GM18873 (cell line): ENCODE measurements around the gene STOX2.

Experiments used
- ATAC-seq: cut with Tn5 transposase; IDR thresholded peaks from one replicate; pipeline ENCODE4 v1.9.1; 2021; ENCODE audit warnings: mild to moderate bottlenecking, moderate library complexity, moderate number of reproducible peaks; ENCODE audit not compliant: unreplicated experiment, low FRiP score

STOX2 gene

DNA sequence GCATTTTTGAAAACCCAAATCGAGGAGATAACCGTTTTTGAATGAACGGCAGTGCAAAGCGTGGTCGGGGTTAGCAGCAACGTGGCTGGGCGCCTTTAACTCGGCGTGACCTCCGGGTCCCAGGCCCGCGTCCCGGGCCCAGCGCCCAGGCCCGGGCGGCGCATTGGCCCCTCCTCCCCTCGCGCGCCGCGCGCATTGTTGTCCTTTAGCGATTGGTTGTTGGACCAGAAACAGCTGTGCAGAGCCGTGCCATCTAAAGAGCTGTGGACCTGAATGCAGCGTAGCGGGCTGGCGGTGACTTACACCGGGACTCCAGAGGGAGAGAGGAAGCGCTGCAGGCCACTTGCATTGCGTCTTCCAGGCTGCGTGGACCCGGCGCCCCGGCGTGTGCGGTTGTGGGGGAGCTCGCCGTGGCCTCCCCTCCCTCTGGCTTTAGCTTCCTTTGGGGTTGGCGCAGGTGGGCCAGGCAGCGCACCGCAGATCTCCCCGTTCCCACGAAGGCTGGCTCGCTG is at the start of gene STOX2:
Gene STOX2 (plus strand): TSS at position 227 of the 512 bp plus-strand sequence. CDS start 1,484 bp downstream, outside the sequence.
- ATAC-seq, result no peak

DNA sequence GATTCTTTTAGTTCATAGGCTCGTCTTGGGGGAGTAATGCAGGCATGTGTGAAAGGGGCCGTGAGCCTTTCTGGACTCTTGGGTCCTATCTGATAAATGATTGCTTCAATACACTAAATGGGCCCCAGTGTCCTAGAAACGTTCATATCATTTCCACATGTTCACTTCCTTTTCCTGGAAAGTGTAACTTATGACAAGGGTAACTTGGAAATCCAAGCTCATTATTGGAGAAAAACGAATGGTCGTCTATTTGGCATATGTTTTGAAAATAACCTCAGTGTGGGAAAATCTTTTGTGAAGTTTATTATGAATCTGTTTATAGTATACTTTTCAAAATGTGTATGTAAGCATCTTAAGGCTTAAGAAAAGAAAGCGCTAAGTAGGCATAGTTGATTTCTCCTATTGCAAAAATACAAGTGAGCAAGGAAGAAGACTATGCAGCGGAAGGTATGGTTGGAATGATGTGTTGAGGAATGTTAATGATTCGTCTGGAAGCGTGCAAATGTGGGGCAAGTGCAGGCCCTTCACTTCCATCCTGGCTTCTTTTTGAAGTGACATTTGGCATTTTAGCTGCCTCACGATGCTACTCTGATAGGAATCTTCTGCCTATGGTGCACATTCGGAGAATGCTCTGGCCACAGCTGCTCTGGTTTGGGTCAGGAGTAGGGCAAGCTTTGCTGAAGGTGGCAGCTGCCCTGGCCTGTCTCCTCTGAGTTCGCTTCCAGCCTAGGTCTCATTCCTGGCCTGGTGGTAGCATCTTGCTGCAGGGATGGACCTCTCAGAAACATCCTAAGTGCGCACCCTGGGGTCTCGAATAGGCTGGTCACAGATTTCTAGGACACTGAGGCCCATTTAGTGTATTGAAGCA is 49.5 kb upstream of the STOX2 start:
- no peak for ATAC-seq

GRCh38 chr4:183857040-183857439 is 48.1 kb upstream of the STOX2 start:
- no peak for ATAC-seq

DNA sequence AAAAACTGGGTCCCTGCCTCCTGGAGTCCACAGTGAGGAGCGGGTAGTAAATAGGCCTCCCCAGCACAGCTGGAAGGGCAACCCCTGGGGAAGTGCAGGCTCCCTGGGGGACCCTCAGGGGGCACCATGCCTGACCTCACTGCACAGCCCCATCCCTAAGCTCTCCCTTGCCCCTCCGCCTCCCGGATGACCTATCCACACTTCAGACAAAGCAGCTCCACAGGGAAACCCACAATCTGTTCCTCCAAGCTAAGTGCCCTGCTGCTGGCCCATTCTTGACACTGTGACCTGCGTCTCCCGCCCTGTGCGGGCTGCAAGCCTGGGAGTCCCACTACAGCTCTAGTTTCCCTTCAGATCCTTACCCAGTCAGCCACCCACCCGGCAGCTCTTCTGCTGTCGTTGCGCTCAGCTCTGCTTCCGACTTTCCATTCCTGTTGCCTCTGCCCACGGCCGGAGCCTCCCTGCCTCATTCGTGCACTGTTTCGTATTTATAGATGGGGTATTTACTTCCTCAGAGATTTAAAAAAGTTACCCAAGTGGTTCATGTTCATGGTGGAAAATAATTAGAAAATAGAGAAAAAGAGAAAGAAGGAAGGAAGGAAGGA is 47.0 kb upstream of the STOX2 start:
- no peak for ATAC-seq

DNA sequence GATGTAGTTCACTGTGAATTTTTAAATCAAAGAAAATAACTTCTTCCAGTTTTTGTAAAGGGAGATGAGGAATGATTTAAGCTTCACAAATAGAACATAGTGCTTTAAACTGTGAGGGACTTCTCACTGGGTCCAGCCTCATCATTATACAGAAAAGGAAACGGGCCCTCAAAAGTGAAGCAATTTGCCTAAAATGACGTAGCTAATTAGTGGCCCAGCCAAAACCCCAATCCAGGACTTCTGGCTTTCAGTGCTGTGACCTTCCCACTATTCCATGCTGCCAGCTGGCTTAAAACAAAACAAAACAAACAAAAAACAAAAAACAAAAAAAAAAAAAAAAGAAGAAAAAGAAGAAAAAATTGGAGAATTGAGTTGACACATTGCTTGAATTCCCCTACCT is 45.0 kb upstream of the STOX2 start:
- ATAC-seq, result no peak

GRCh38 chr4:183860731-183861130 is 44.4 kb upstream of the STOX2 start:
- no peak for ATAC-seq

- no peak for ATAC-seq
These were observed 43.7 kb upstream of the STOX2 start for GRCh38 chr4:183861426-183861825.

GRCh38 chr4:183863155-183863825 is 41.8 kb upstream of the STOX2 start:
- no peak for ATAC-seq

DNA sequence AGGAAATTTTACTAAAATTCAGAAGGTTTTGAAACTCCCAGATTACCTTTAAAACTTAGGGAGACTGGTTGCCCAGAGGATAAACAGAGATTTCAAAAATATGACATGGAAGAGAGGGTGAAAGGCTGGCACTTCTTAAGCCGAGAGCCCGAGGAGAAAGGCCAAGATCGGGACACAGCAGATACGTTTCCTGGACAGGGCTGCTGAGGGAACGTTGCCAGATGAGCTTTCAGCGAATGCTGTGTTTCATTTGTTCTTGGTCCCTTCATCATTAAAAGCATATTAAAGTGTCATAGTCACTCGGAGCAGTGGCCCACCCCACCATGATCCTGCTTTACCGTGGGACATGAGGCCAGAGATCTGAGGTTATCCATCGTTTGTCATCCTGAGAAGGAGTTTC is 37.9 kb upstream of the STOX2 start:
- ATAC-seq, result no peak

- no peak for ATAC-seq
These were observed 34.1 kb upstream of the STOX2 start for GRCh38 chr4:183870997-183871396.

GRCh38 chr4:183871581-183871980 is 33.5 kb upstream of the STOX2 start:
- no peak for ATAC-seq

DNA sequence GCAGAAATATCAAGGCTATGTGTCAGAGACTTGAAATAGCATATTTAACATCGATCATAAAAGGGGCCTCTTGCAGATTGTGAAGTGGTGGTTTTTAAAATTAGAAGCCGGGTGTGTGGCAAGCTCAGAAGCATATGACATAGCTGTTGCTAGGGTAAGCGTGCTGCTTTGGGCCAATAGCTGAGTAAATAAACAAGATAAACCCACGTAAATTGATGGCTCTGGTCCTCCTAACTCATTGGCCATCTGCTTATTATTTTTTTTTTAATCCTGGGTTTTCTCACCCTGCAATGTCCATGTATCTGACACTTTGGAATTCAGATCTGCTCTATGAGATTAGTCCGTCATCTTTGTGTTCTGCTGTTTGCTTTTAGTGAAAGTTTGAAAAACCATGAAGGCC is 32.6 kb upstream of the STOX2 start:
- ATAC-seq, result no peak

DNA sequence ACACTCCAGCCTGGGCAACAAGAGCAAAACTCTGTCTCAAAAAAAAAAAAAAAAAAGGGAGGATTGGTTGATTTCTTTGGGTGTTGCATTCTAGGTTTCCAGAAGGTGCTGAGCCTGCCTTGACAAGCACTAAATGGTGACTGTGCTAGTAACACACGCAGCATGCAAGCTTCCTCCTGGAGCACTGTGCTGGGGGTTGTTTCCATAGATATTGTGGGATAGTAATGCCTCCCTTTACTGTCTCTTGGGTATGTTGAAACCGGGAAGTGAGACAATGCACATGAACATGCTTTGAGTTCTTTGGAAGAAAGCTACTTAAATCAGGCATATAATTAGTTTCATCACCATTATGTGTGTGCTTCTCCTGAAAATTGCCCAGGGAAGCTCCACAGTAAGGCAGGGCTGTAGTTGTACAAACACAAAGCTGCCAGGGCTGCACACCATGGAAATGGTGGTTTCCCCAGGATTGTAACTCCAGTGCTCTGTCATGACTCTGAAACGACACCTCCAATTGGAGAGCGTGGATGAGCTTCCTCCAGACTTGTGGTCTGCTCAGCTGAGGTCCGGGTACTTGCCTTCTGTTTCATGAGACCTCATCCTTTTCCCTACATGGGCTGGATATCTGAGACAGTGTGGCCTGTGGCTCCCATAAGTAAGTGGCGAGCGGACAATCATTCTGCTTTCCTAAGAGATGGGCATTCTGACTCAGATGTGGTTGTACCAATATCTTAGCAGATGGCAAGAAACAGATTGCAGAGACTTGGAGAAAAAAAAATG is 31.5 kb upstream of the STOX2 start:
- ATAC-seq, result no peak

DNA sequence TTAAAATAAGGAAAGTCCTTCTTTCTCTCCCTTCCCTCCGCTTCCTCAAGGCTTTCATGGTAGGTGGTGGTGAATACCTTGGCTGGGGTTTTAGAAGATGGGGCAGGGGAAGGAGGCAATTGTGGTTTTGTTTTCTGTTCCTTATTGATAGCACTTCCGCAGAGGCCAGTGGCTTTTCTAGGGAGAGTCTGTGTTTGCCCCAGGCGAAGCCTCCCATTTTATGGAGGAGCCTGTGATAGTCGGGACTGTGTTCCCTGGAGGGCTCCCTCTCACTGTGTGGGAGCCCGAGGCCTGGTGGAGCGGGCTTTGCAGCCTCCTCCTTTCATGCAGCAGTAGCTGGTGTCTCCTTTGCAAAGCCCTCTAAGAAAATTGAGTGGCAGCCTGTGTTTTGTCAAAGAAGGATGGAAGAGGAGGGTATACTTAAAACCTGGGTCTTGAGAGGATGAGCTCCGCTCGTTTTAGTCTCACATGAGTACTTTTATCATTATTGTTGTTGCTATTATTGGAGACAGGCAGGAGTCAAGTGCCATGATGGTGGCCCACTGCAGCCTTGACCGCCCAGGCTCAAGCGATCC is 29.8 kb upstream of the STOX2 start:
- no peak for ATAC-seq

DNA sequence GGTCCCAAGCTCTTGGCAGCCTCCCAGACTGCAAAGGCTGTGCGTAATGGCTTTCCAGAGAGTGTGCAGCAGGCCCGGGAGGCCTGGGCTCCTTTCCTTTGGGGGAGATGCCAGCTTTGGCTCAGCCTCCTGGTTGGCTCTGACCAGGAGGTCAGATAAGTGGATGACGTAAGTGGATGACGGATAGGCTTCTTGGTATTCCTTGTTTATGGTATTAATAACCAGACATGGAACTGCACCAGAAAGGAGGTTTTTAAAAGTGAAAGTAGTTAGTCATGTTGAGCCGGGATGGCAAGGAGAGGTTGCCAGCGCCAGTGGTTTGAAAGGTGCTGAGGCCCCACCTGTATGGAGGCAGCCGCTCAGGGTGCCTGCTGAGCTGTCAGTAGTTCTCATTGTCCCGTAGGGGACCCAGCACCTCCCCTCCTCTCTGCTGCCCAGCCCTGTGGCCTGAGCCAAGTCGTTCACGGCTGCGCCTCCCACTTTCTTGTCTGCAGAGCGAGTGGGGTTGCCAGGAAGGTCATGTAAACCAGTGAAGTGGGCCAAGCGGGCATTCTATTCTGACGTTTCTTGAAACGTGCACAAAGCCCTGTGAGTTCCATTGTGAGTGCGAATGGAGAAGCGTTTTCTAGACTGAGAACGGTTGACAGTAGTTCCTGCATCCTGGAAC is 28.7 kb upstream of the STOX2 start:
- no peak for ATAC-seq

DNA sequence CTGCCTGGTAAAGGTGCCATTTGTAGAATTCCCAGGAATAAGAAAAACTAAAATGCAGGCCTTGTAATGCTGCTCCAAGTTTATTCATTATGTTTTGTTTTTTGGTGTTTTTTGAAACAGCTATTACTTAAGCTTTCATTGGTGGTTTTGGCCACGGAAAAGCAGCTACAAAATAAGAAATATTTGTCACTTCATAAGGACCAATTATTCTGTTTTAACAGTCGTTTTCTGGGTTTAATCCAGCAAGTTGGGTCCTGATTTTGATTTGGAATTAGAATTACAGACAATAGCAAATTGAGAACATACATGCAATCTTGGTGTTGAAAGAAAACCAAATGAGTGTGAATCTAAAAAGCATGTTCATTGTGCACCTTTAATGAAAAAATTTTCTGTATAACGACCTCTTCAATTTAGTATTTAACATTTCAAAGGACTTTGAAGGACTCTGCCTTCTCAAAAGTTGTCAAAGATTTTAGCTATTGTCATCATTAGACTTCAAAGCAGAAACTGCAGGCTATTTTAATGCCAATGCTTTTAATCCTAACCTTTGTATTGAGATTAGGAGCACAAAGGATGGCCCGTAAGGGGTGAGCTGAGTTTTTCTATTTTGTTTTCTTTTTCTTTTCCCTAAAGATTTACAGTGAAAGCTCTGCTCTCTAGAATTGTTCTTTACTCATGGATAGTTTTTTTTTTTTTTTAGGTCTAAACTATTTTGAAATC is 26.7 kb upstream of the STOX2 start:
- ATAC-seq, result no peak

GRCh38 chr4:183885205-183885720 is 19.8 kb upstream of the STOX2 start:
- ATAC-seq, result no peak

DNA sequence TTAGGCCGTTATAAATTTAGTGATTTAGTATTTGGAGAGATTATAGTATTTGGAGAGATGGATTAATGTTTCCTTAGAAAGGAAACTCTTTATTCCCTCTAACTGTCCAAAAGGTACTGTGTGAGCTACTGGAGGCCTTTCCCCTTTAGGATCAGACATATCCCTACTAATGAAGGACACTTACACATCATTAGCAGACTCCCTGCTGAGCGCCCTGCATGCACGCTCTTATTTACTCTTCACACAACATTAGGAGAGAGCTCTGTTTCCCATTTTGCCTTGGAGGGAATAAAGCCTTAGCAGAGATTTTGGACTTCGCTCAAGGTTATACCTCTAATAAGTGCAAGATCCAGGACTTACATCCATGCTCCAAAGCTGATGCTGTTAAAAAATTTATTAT is 17.8 kb upstream of the STOX2 start:
- ATAC-seq, result no peak

GRCh38 chr4:183888564-183888963 is 16.5 kb upstream of the STOX2 start:
- ATAC-seq, result no peak
